Activated B cell treated with CpG ODN at 0.5 μM for 24 hours (primary cell): ENCODE results near the gene RRBP1. TPM values are rescaled to one million over a fixed set of nuclear protein-coding genes. Genes with fewer than 3 reads are reported as not detected.

Experiments used
- ATAC-seq: fragments of 200-7000 bp; cut with Tn5 transposase; one replicate; pipeline ENCODE4 v1.10.0; 2021; ENCODE audit warnings: low read depth, mild to moderate bottlenecking, moderate library complexity
- CTCF ChIA-PET: fragments of 350-600 bp; sonication (Branson Sonifier 250); formaldehyde crosslinking; loops from one replicate; lab custom pipeline; 2021; ENCODE audit warnings: antibody characterized with exemption; lab: Charles Lee
- POLR2A ChIA-PET: fragments of 350-600 bp; sonication (Branson Sonifier 250); formaldehyde crosslinking; loops from one replicate; lab custom pipeline; 2021; ENCODE audit warnings: antibody characterized with exemption; lab: Charles Lee
- DNase-seq: peaks from one replicate; pipeline ENCODE4 v3.0.0; 2022
- H3K27ac Mint-ChIP-seq: one replicate; pipeline ENCODE4 v1.8.0; 2020; ENCODE audit warnings: mixed read lengths
- H3K27me3 Mint-ChIP-seq: one replicate; pipeline ENCODE4 v1.8.0; 2021; ENCODE audit warnings: mixed read lengths
- H3K36me3 Mint-ChIP-seq: one replicate; pipeline ENCODE4 v1.8.0; 2021; ENCODE audit warnings: low read depth, mixed read lengths
- H3K4me1 Mint-ChIP-seq: one replicate; pipeline ENCODE4 v1.8.0; 2021; ENCODE audit warnings: mixed read lengths
- H3K4me3 Mint-ChIP-seq: one replicate; pipeline ENCODE4 v1.8.0; 2020; ENCODE audit warnings: mild to moderate bottlenecking, mixed read lengths
- H3K9me3 Mint-ChIP-seq: one replicate; pipeline ENCODE4 v1.8.0; 2020; ENCODE audit warnings: mixed read lengths
- intact Hi-C: fragments of 100-400 bp; cut with micrococcal nuclease; formaldehyde crosslinking; loops from one replicate; pipeline ENCODE4 v1.15.1; 2024
- total RNA-seq: library from RNA; stranded (reverse); gene quantifications from 2 replicates; pipeline ENCODE4 v1.2.3, GENCODE V29; 2022
- TF ChIP-seq, protein P1 (sequence below): fragments of 200-600 bp; IDR thresholded peaks from one replicate; pipeline ENCODE4 v1.8.0; 2022; ENCODE audit warnings: antibody characterized with exemption, mild to moderate bottlenecking

RRBP1 gene
- total RNA-seq, 1 donor from 2014 or later, result 22.0 TPM

DNA sequence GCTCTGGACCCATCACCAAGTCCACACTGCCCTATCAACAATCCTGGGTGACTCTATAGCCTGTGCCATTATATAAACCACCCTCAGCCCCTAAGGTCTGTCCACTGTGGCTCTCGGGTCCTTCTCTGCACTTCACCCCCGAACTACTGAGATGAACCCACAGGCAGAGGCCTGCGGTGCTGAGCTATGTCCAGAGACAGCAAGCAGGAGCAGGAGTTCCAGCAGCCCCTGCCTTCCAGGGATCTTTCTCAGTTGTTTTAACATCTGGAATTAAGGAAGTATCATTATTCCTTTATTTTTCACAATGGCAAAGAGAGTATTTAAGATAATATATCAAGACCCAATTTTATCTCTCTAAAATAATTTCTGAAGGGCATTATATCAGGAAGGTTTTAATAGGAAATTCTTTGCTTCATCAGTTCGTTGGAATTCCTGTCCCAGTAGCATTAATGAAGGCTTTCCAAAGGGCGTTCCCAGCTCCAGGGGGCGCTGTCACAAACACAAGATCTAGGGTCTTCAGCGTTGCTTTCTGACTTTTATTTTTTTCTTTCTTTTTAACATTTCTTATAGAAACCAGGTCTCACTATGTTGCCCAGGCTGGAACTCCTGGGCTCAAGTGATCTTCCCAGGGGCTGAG, 27.3 kb downstream of the RRBP1 start:
- TF ChIP-seq, protein P1, sequence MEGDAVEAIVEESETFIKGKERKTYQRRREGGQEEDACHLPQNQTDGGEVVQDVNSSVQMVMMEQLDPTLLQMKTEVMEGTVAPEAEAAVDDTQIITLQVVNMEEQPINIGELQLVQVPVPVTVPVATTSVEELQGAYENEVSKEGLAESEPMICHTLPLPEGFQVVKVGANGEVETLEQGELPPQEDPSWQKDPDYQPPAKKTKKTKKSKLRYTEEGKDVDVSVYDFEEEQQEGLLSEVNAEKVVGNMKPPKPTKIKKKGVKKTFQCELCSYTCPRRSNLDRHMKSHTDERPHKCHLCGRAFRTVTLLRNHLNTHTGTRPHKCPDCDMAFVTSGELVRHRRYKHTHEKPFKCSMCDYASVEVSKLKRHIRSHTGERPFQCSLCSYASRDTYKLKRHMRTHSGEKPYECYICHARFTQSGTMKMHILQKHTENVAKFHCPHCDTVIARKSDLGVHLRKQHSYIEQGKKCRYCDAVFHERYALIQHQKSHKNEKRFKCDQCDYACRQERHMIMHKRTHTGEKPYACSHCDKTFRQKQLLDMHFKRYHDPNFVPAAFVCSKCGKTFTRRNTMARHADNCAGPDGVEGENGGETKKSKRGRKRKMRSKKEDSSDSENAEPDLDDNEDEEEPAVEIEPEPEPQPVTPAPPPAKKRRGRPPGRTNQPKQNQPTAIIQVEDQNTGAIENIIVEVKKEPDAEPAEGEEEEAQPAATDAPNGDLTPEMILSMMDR, result no peak
- POLR2A ChIA-PET, result no interaction called here
- Mint-ChIP-seq H3K27ac (no peak overlapping the region), H3K4me3 (no peak overlapping the region), H3K9me3 (peaks cover 6% of the 10 kb centered on the region), H3K4me1 (peaks cover 6% of the 10 kb centered on the region), H3K27me3 (no peaks in the 10 kb centered on the region), H3K36me3 (peaks cover 19% of the 10 kb centered on the region)
- CTCF ChIA-PET, result interaction anchor here (1.3 to 1.5 kb wide), 3 partner anchors 27 to 284 kb away, joined by 3 to 6 read pairs (median 6); partner anchors contain the start of gene RRBP1
- intact Hi-C loops, result loop anchor here (1.0 kb wide), 2 partner anchors 244 to 342 kb away; no protein-coding TSS in a partner anchor
- DNase-seq, result no peak
- no peak for ATAC-seq

DNA sequence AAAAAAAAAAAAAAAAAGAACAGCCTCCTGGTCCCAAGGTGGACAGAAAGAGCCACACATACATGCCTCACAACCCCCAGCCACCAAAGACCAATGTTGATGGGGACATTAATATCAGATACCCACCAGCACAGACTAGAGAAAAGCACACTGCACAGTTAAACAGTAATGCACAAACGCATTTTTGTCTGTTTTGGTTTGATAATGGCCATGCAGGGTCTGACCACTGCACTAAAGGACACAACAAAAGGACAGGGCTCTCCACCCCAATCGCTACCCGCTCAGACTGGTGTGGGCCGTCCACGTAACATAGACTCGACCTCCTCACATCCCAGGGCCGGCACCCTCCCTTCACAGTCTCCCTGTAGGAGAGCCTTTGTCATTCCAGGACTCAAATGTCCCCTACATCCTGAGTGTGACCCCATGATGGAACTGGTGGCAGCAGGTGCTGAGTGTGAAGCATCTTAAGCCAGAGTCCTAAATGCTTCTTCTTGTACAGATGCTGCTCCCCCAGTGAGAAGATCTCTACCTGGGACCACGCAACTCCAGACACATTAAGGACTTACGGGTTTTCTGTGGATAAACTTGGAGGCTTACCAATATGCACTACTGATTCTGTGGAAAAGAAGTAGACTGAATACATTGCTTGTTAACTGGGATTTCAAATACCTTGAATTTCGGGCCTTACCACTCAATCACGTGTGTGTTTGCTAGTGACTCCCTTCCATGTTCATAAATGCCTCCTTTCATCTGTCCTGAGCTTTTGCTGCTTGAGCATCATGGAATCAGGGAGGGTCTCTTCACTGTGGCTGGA, 28.0 kb downstream of the RRBP1 start:
- peaks cover 10% of the 10 kb centered on the region for H3K4me1 Mint-ChIP-seq
- intact Hi-C loops, result no loop called here
- peaks cover 6% of the 10 kb centered on the region for H3K9me3 Mint-ChIP-seq
- no peak for ATAC-seq
- no peak for DNase-seq
- no peaks in the 10 kb centered on the region for H3K27me3 Mint-ChIP-seq
- H3K27ac Mint-ChIP-seq, result no peak overlapping the region
- ChIA-PET CTCF (interaction anchor here (1.3 kb wide), 1 partner anchor 242 kb away, joined by 3 read pairs; no protein-coding TSS in a partner anchor), POLR2A (no interaction called here)
- TF ChIP-seq, protein P1, result no peak
- no peak overlapping the region for H3K4me3 Mint-ChIP-seq
- H3K36me3 Mint-ChIP-seq, result peaks cover 19% of the 10 kb centered on the region

DNA sequence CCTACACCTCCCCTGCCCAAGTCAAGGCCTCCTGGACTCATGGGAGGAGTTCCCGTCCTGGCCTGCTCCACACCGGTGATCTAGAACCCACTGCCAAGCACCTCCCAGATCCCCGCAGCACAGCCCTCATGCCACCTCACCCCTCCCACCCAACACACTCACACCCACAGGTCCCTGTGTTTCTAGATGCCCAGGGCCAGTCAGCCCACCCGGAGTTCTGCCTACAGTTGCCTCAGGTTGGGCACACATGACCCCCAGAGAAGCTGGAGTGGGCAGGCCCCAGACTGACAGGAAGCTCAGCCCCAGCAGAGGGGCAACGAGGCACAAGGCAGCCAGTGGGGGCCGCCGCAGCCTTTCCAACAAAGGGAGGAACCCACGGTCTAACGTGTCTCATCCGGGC, 29.6 kb downstream of the RRBP1 start:
- ATAC-seq (no peak), DNase-seq (no peak)
- Mint-ChIP-seq H3K9me3 (no peaks in the 10 kb centered on the region), H3K4me3 (no peak overlapping the region), H3K36me3 (peaks cover 5% of the 10 kb centered on the region), H3K27ac (no peak overlapping the region), H3K27me3 (no peaks in the 10 kb centered on the region), H3K4me1 (peaks cover 21% of the 10 kb centered on the region)
- POLR2A ChIA-PET, result interaction anchor here (0.6 kb wide), 1 partner anchor 337 kb away, joined by 5 read pairs; no protein-coding TSS in a partner anchor
- intact Hi-C loops, result no loop called here
- TF ChIP-seq, protein P1, result no peak
- CTCF ChIA-PET, result no interaction called here

DNA sequence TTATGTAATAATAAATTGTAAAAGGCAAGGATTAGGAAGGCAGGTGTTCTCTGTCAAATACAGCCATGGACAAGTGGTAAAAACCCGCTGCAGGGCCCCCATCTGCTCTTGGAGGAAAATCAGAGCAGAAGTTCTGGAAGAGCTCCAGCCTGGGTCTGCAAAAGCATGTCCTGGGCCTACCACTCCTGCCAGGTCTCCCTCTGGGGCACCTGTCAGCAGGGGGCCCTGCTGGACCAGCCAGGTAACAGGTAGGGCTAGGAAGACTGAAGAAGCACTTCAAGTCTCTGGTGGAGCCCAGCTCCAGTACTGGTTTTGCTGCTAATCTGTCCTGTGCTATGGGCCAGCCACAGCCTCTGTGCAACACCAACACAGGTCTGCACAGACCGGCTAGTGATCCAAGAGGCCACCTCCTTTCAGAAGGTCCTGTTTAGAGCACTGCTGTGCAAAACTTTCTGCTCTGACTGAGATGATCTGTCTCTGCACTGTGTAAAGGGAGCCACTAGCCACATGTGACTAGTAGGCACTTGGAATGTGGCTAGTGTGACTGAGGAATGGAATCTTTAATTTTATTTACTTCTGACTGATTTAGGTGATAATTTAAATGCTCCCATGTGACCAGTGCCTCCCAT, 30.2 kb downstream of the RRBP1 start:
- DNase-seq, result no peak
- H3K27me3 Mint-ChIP-seq, result no peaks in the 10 kb centered on the region
- no peaks in the 10 kb centered on the region for H3K9me3 Mint-ChIP-seq
- H3K4me3 Mint-ChIP-seq, result no peak overlapping the region
- H3K27ac Mint-ChIP-seq, result no peak overlapping the region
- TF ChIP-seq, protein P1, result no peak
- H3K4me1 Mint-ChIP-seq, result peaks cover 21% of the 10 kb centered on the region
- POLR2A ChIA-PET, result no interaction called here
- peaks cover 3% of the 10 kb centered on the region for H3K36me3 Mint-ChIP-seq
- intact Hi-C loops, result no loop called here
- ATAC-seq, result no peak
- CTCF ChIA-PET, result no interaction called here
